Measurements from ENCODE around the gene TAOK1. TPM values are rescaled to one million over a fixed set of nuclear protein-coding genes. Genes with fewer than 3 reads are reported as not detected.

The TAOK1 gene
- total and polyA plus RNA-seq, 4 donors = 4.3 to 20.5 (median 12.6) TPM

DNA sequence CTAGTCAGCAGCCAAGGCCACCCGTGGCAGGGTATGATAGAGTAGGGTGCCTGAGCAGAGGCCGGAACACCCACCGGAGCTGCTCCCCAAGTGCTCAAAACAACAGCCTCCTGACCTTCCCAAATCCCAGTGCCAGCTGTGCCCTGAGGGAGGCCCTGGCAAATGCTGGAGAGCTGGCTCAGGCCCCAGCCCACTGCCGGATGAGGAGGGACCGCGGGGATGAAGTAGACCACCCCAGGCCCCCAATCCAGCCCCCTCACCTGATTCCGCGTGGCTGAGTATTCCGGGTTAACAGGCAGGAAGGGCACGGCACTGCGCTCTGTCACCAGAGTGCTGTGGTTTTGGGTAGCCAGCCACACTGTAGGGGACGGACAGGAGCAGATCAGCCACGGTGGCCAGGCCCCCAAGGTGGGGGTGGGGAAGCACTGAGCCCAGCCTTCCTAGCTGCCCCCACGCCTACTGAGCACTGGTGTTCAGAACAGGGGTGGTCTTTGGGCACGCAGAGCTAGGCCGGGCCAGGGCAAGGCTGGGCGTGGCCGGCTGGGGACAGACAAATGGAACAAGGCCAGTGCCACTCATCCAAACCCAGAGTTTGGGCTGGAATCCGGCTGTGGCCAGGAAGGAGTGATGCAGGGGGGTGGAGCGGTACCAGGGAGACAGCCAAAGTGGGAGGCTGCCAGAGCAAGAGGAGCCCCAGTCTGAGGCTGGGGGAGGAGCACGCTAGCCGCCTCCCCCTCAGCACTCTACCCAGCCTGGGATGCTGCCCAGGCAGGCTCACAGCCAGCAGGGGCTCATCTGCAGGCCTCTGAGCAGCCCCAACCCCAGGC, 187.4 kb downstream of the TAOK1 start:
- H3K27ac ChIP-seq (ENCODE audit: low read depth in 1 of 2, low read length in 2 of 2) = no peak overlapping the region
- no peaks in the 10 kb centered on the region for H3K9me3 ChIP-seq (ENCODE audit: control insufficient read depth in 4 of 4, low read length in 3 of 4)
- DNase-seq (ENCODE audit: low spot score) = no peak
- no peaks in the 10 kb centered on the region for H3K27me3 ChIP-seq (ENCODE audit: control insufficient read depth in 4 of 4, insufficient read depth in 4 of 4, low read length in 3 of 4)
- H3K36me3 ChIP-seq (ENCODE audit: control insufficient read depth in 4 of 4, insufficient read depth in 3 of 4, low read depth in 1 of 4, low read length in 3 of 4) = peaks cover 0 to 25% (median 6%) of the 10 kb centered on the region in 4 donors
- TF ChIP-seq, protein P1, sequence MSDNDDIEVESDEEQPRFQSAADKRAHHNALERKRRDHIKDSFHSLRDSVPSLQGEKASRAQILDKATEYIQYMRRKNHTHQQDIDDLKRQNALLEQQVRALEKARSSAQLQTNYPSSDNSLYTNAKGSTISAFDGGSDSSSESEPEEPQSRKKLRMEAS (IDR thresholded peaks at IDR 0.05) = no peak
- TF ChIP-seq SP1 (IDR thresholded peaks at IDR 0.05) = no peak
- TF ChIP-seq, protein P2, sequence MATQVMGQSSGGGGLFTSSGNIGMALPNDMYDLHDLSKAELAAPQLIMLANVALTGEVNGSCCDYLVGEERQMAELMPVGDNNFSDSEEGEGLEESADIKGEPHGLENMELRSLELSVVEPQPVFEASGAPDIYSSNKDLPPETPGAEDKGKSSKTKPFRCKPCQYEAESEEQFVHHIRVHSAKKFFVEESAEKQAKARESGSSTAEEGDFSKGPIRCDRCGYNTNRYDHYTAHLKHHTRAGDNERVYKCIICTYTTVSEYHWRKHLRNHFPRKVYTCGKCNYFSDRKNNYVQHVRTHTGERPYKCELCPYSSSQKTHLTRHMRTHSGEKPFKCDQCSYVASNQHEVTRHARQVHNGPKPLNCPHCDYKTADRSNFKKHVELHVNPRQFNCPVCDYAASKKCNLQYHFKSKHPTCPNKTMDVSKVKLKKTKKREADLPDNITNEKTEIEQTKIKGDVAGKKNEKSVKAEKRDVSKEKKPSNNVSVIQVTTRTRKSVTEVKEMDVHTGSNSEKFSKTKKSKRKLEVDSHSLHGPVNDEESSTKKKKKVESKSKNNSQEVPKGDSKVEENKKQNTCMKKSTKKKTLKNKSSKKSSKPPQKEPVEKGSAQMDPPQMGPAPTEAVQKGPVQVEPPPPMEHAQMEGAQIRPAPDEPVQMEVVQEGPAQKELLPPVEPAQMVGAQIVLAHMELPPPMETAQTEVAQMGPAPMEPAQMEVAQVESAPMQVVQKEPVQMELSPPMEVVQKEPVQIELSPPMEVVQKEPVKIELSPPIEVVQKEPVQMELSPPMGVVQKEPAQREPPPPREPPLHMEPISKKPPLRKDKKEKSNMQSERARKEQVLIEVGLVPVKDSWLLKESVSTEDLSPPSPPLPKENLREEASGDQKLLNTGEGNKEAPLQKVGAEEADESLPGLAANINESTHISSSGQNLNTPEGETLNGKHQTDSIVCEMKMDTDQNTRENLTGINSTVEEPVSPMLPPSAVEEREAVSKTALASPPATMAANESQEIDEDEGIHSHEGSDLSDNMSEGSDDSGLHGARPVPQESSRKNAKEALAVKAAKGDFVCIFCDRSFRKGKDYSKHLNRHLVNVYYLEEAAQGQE (IDR thresholded peaks at IDR 0.05) = no peak
- TF ChIP-seq NR2F2 (IDR thresholded peaks at IDR 0.05) = no peak
- TF ChIP-seq FOXA2 (IDR thresholded peaks at IDR 0.05) = no peak
- no peak for TF ChIP-seq RXRA (IDR thresholded peaks at IDR 0.05)
- TF ChIP-seq JUND (IDR thresholded peaks at IDR 0.05) = no peak
- TF ChIP-seq HNF4A (conservative IDR thresholded peaks at IDR 0.05) = no peak
- TF ChIP-seq, protein P3, sequence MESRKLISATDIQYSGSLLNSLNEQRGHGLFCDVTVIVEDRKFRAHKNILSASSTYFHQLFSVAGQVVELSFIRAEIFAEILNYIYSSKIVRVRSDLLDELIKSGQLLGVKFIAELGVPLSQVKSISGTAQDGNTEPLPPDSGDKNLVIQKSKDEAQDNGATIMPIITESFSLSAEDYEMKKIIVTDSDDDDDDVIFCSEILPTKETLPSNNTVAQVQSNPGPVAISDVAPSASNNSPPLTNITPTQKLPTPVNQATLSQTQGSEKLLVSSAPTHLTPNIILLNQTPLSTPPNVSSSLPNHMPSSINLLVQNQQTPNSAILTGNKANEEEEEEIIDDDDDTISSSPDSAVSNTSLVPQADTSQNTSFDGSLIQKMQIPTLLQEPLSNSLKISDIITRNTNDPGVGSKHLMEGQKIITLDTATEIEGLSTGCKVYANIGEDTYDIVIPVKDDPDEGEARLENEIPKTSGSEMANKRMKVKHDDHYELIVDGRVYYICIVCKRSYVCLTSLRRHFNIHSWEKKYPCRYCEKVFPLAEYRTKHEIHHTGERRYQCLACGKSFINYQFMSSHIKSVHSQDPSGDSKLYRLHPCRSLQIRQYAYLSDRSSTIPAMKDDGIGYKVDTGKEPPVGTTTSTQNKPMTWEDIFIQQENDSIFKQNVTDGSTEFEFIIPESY (IDR thresholded peaks at IDR 0.05) = no peak
- TF ChIP-seq RAD21 (IDR thresholded peaks at IDR 0.05) = no peak
- TF ChIP-seq EGR1 (IDR thresholded peaks at IDR 0.05; ENCODE audit: low read depth in 2 of 2) = no peak
- TF ChIP-seq, protein P4, sequence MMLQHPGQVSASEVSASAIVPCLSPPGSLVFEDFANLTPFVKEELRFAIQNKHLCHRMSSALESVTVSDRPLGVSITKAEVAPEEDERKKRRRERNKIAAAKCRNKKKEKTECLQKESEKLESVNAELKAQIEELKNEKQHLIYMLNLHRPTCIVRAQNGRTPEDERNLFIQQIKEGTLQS (IDR thresholded peaks at IDR 0.05) = no peak
- TF ChIP-seq TAF1 (conservative IDR thresholded peaks at IDR 0.05) = no peak
- no peak for TF ChIP-seq GABPA (IDR thresholded peaks at IDR 0.05 in 1 of 2, conservative IDR thresholded peaks at IDR 0.05 in 1 of 2)
- no peak for TF ChIP-seq YY1 (IDR thresholded peaks at IDR 0.05)
- TF ChIP-seq HNF4G (IDR thresholded peaks at IDR 0.05) = no peak
- no peak for TF ChIP-seq FOXA1 (IDR thresholded peaks at IDR 0.05)
- TF ChIP-seq, protein P5, sequence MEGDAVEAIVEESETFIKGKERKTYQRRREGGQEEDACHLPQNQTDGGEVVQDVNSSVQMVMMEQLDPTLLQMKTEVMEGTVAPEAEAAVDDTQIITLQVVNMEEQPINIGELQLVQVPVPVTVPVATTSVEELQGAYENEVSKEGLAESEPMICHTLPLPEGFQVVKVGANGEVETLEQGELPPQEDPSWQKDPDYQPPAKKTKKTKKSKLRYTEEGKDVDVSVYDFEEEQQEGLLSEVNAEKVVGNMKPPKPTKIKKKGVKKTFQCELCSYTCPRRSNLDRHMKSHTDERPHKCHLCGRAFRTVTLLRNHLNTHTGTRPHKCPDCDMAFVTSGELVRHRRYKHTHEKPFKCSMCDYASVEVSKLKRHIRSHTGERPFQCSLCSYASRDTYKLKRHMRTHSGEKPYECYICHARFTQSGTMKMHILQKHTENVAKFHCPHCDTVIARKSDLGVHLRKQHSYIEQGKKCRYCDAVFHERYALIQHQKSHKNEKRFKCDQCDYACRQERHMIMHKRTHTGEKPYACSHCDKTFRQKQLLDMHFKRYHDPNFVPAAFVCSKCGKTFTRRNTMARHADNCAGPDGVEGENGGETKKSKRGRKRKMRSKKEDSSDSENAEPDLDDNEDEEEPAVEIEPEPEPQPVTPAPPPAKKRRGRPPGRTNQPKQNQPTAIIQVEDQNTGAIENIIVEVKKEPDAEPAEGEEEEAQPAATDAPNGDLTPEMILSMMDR (IDR thresholded peaks at IDR 0.05; ENCODE audit: low read depth, low read length, missing input control) = no peak
- no peak overlapping the region for H3K9ac ChIP-seq (ENCODE audit: low read depth in 1 of 2, low read length in 2 of 2)
- H3K4me1 ChIP-seq (ENCODE audit: control insufficient read depth in 4 of 4, insufficient read depth in 4 of 4, low read length in 3 of 4) = peaks cover 18 to 29% (median 25%) of the 10 kb centered on the region in 4 donors
- WGBS = 92% methylated on average over 22 of the region's 22 CpGs
- H3K4me3 ChIP-seq (ENCODE audit: low read depth in 1 of 3, low read length in 3 of 3) = no peak overlapping the region

Measured in liver (tissue), 9 donors.